ENCODE results near the gene KRT26.

DNA sequence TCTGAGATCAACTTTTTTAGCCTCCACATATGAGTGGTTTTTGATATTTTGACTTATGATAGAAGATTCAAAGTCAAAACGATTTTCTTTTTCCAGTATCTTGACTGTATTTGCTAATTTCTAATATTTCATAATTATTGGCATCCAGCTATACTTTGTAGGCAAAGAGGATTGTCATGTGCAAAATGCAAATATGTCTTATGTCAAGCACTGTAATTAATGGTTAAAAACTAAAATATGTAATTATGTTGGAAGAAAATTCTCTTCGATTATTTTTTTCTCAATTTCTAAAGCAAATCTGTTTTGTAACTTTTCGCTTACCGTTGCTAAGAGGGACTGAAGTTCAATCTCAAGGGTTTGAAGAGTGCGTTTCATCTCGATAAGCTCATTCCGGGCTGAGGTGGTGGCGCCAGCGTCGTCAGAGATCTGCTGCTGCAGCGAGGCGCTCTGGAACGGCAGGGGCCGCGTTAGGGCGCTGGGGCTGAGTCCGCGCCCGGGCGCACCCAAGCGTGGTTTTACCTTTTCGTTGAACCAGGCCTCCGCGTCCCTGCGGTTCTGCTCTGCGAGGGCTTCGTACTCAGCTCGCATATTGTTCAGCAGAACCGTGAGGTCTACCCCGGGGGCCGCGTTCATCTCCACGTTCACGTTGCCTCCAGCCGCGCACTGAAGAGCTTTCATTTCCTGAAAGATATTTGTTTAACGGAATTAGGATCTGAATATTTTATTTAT, 7.3 kb upstream of the KRT26 start:
- TF ChIP-seq, protein P1, sequence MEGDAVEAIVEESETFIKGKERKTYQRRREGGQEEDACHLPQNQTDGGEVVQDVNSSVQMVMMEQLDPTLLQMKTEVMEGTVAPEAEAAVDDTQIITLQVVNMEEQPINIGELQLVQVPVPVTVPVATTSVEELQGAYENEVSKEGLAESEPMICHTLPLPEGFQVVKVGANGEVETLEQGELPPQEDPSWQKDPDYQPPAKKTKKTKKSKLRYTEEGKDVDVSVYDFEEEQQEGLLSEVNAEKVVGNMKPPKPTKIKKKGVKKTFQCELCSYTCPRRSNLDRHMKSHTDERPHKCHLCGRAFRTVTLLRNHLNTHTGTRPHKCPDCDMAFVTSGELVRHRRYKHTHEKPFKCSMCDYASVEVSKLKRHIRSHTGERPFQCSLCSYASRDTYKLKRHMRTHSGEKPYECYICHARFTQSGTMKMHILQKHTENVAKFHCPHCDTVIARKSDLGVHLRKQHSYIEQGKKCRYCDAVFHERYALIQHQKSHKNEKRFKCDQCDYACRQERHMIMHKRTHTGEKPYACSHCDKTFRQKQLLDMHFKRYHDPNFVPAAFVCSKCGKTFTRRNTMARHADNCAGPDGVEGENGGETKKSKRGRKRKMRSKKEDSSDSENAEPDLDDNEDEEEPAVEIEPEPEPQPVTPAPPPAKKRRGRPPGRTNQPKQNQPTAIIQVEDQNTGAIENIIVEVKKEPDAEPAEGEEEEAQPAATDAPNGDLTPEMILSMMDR (IDR thresholded peaks at IDR 0.05; ENCODE audit: low read depth, low read length): no peak
- TF ChIP-seq MYC (IDR thresholded peaks at IDR 0.05; ENCODE audit: low read depth, low read length): no peak

Measured in NB4 (cell line).